HFFc6 (cell line): ENCODE results near the gene ADAM30. TPM values are rescaled to one million over a fixed set of nuclear protein-coding genes. Genes with fewer than 3 reads are reported as not detected.
A peak's percentile ranks its signal among the peaks of the same experiment; 100 is the strongest.

ENCODE experiments used
- DNase-seq: peaks from one replicate; pipeline ENCODE4 v3.0.0-alpha.2; 2018
- H3K27ac Mint-ChIP-seq: 2 replicates; pipeline ENCODE4 v1.8.0; 2020; ENCODE audit warnings: mild to moderate bottlenecking, mixed read lengths
- H3K27me3 Mint-ChIP-seq: 2 replicates; pipeline ENCODE4 v1.8.0; 2021; ENCODE audit warnings: mild to moderate bottlenecking, moderate library complexity, mixed read lengths; ENCODE audit not compliant: insufficient read depth
- H3K36me3 Mint-ChIP-seq: 2 replicates; pipeline ENCODE4 v1.8.0; 2021; ENCODE audit warnings: low read depth, mixed read lengths
- H3K4me1 Mint-ChIP-seq: 2 replicates; pipeline ENCODE4 v1.8.0; 2020; ENCODE audit warnings: low read depth, mixed read lengths
- H3K4me3 Mint-ChIP-seq: 2 replicates; pipeline ENCODE4 v1.8.0; 2020; ENCODE audit warnings: mild to moderate bottlenecking, moderate library complexity, mixed read lengths
- H3K9me3 Mint-ChIP-seq: 2 replicates; pipeline ENCODE4 v1.8.0; 2020; ENCODE audit warnings: mild to moderate bottlenecking, mixed read lengths
- total RNA-seq, 6 experiments: library from RNA; stranded (reverse); fragmentation: NEBNext Ultra II Directional; extraction: Animal tissue kit (Norgen Biotek cat#: 25700); gene quantifications; 2 replicates in 1 of 6; 3 replicates in 5 of 6; pipeline ENCODE4 v1.2.3, GENCODE V29; 2021
- TF ChIP-seq, protein P1 (sequence below): fragments of 200-600 bp; sonication (generic); IDR thresholded peaks from 2 replicates; pipeline ENCODE4 v1.5.0; 2021; ENCODE audit warnings: antibody characterized with exemption, mild to moderate bottlenecking

ADAM30 gene
- total RNA-seq, 6 experiments from 2014 or later = not detected

DNA sequence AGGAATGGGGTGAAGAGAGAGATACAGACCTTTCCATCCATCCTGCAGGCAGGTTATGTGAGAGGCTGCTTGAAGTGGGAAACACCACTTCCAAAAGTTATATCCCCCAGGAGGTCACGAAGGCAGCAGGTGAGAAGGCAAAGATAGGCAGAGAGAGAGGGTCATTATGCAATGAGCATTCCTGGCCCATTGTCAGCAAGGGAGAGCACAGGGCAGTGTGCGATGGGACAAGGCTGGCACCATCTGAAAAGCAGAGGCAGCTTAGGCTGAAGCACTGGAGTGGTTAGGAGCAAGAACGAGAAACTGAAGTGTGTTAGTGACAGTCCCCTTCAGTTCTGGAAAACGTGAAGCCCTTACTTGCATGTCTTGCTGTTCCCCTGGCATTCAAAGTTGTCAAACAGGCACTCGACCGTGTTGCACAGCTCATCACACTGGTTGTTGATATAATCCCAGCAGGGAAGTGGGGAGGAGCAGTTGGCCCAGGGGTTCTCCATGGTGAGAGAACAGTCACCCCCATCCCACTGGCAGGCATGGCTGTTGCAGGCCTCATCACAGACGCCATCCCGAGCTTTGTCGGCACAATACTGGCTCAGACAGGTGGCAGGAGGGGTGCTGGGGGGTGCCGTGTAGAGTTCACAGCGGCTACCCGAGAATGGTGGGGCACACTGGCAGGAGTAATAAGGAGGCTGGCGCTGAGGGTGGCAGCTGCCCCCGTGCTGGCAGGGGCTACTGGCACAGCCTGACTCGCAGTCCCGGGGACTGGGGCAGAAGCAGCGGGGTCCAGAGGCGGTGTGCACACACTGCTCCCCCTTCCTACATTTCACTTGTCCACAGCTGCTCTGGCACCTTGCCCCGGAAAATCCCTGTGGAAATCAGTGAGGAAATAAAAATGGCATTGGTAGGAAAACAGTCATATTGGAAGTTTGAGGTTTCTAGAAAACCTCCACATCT, 28.9 kb upstream of the ADAM30 start:
- H3K27ac Mint-ChIP-seq = no peak overlapping the region
- H3K9me3 Mint-ChIP-seq = no peaks in the 10 kb centered on the region
- no peak overlapping the region for H3K4me3 Mint-ChIP-seq
- TF ChIP-seq, protein P1, sequence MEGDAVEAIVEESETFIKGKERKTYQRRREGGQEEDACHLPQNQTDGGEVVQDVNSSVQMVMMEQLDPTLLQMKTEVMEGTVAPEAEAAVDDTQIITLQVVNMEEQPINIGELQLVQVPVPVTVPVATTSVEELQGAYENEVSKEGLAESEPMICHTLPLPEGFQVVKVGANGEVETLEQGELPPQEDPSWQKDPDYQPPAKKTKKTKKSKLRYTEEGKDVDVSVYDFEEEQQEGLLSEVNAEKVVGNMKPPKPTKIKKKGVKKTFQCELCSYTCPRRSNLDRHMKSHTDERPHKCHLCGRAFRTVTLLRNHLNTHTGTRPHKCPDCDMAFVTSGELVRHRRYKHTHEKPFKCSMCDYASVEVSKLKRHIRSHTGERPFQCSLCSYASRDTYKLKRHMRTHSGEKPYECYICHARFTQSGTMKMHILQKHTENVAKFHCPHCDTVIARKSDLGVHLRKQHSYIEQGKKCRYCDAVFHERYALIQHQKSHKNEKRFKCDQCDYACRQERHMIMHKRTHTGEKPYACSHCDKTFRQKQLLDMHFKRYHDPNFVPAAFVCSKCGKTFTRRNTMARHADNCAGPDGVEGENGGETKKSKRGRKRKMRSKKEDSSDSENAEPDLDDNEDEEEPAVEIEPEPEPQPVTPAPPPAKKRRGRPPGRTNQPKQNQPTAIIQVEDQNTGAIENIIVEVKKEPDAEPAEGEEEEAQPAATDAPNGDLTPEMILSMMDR = no peak
- H3K4me1 Mint-ChIP-seq = no peaks in the 10 kb centered on the region
- no peak for DNase-seq
- peaks cover 57% of the 10 kb centered on the region for H3K36me3 Mint-ChIP-seq
- peaks cover 6% of the 10 kb centered on the region for H3K27me3 Mint-ChIP-seq

DNA sequence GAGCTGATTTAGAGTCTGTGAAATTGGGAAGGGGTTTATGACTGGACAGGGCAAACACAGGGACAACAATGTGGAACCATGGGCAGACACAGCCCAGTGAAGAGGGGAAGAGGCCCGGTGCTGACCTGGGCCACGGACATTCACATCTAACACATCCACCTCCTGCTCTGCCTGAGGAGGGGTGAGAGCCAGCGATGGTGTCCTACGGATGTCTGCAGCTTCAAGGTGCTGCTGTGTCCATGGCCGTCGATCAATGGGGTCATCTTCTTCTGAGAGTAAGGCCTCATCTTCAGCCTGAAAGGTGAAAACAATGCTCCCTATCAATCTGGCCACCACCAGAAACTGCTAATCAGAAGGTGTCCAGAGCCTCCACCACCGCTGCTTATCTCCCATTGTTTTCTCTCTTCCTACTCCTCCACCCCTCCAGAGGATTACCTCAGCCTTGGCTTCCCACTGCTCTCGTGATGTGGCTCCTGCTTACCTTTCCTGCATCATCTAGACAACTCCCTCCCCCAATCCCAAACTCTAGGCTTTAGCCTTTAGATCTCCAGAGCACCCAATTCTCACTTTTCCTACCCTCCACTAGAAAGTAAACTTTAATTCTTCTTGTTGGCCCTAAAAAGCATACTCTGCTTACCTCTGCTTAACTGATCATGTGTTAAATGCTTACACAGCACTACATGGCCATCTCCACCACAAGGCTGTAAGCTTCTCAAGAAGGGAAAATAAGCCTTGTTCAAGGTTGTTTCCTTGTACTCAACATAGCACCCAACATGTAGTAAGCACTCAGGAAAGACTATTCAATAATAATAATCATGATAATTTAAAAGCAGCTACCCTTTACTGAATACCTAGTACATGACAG, 24.0 kb upstream of the ADAM30 start:
- TF ChIP-seq, protein P1 = no peak
- H3K36me3 Mint-ChIP-seq = peaks cover 83% of the 10 kb centered on the region
- no peak overlapping the region for H3K4me3 Mint-ChIP-seq
- no peak overlapping the region for H3K27ac Mint-ChIP-seq
- no peaks in the 10 kb centered on the region for H3K4me1 Mint-ChIP-seq
- H3K27me3 Mint-ChIP-seq = peaks cover 7% of the 10 kb centered on the region
- no peaks in the 10 kb centered on the region for H3K9me3 Mint-ChIP-seq
- DNase-seq = no peak

DNA sequence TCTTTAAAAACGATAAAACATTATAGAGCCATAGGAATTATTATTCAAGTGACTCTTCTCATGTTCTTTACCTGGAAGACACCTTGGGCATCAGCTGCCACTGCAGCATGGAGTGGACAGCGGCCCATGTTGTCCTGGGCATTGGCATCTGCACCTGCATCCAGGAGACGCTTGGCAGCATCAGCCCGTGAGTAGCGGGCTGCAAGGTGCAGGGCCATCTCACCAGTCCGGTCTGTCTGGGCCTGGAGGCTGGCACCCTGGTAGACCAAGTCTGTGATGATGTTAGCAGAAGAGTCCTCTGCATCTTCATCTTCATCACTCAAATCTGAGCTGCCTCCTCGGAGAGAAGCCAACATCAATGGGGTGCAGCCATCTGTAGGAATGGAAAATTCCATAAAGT, 22.9 kb upstream of the ADAM30 start:
- Mint-ChIP-seq H3K9me3 (no peaks in the 10 kb centered on the region), H3K4me3 (no peak overlapping the region), H3K27me3 (peaks cover 9% of the 10 kb centered on the region), H3K27ac (no peak overlapping the region), H3K4me1 (no peaks in the 10 kb centered on the region), H3K36me3 (peaks cover 83% of the 10 kb centered on the region)
- DNase-seq = no peak
- TF ChIP-seq, protein P1 = no peak

DNA sequence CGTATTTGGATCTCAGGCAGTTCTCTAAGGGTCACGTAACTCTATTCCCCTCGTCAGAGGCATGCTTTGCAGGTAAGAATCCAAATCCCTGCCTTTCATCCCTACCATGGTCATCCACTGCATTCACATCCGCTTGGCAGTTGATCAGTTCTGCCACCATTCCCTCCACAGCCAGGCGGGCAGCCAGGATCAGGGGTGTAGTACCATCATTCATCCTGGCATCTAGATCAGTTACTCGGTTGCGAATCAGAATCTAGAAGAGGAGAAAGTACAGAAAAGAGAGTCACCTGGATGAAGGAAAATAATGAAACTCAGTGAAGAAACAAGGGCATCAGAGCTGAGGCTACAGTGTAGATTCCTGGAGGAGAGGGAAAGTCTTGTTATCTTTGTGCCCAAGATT, 22.0 kb upstream of the ADAM30 start:
- Mint-ChIP-seq H3K27me3 (peaks cover 8% of the 10 kb centered on the region), H3K36me3 (peaks cover 78% of the 10 kb centered on the region), H3K27ac (no peak overlapping the region), H3K9me3 (no peaks in the 10 kb centered on the region), H3K4me1 (no peaks in the 10 kb centered on the region), H3K4me3 (no peak overlapping the region)
- DNase-seq = no peak
- TF ChIP-seq, protein P1 = no peak

DNA sequence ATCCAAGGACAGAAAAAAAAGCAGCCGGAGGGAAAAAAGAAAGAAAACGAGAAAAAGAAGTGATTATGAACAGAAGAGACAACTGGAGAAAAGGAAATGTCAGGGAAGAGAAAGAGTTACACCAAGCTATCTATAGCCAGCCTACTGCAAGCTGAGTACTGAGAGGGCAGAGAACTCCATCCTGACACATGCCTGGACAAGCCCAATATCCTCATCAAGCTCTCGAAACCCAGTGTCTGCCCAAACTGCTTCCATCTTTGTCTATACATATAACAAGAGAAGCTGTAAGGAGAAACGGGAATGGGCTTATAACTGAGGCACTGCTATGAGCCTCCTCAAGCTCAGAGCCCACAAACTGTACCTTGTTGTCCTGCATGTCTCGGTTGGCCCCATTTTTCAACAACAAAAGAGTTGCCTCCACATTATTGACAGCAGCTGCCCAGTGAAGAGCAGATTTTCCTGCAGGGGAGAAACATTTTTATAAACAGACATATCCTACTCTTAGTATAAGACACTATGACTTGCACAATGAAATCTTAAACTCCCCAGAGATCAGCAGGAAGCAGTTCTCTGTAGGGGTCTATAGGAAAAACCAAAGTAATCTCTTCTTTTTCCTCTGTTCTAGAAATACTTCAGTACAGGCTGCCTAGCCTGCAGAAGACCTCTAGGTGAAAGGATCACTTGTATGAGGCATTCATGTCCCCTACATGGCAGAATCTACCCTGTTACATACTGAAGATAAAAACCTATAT, 21.2 kb upstream of the ADAM30 start:
- H3K9me3 Mint-ChIP-seq = no peaks in the 10 kb centered on the region
- H3K4me3 Mint-ChIP-seq = no peak overlapping the region
- no peak for DNase-seq
- H3K27ac Mint-ChIP-seq = peak overlapping the region; percentile 37
- TF ChIP-seq, protein P1 = no peak
- peaks cover 8% of the 10 kb centered on the region for H3K27me3 Mint-ChIP-seq
- H3K36me3 Mint-ChIP-seq = peaks cover 78% of the 10 kb centered on the region
- H3K4me1 Mint-ChIP-seq = no peaks in the 10 kb centered on the region
